AG04450 (cell line): ENCODE results near the gene KRTAP4-8. TPM values are rescaled to one million over a fixed set of nuclear protein-coding genes. Genes with fewer than 3 reads are reported as not detected.
"Not testable (repeated sequence)": the region's sequence is repeated elsewhere in the genome, so short reads cannot be mapped to it uniquely, and the experiment has no call there.

Experiments
- CTCF ChIA-PET: fragments of 300-600, 350-600 bp; formaldehyde crosslinking; extraction: SDS; loops from one replicate; lab custom pipeline; 2022; ENCODE audit warnings: antibody characterized with exemption, inconsistent platforms; lab: Charles Lee
- POLR2A ChIA-PET: fragments of 350-600 bp; formaldehyde crosslinking; extraction: SDS; loops from one replicate; lab custom pipeline; 2021; ENCODE audit warnings: antibody characterized with exemption, inconsistent platforms; lab: Yijun Ruan, JAX
- DNase-seq: peaks from one replicate; pipeline ENCODE4 v3.0.0-alpha.2; 2011; ENCODE audit warnings: low read depth, low spot score
- H3K27ac ChIP-seq: one replicate; pipeline ENCODE4 v1.5.1; 2012; ENCODE audit warnings: low read depth, low read length, control low read depth
- H3K27me3 ChIP-seq: one replicate; pipeline ENCODE4 v1.6.0; 2012; ENCODE audit warnings: low read length; ENCODE audit not compliant: control insufficient read depth, insufficient read depth
- H3K4me3 ChIP-seq: 2 replicates; pipeline ENCODE4 v1.5.1; 2011; ENCODE audit warnings: mild to moderate bottlenecking, low read depth, low read length, control low read depth
- H3K9me3 ChIP-seq: 2 replicates; pipeline ENCODE4 v1.5.1; 2012; ENCODE audit warnings: low read length; ENCODE audit not compliant: control insufficient read depth, insufficient read depth
- CTCF ChIP-seq: IDR thresholded peaks from 2 replicates; pipeline ENCODE4 v1.5.1; 2011; ENCODE audit warnings: low read depth, low read length, control low read depth, inconsistent platforms
- polyA plus RNA-seq: library from polyadenylated mRNA; depleted of rRNA; stranded (reverse); fragments of >200 nt; gene quantifications from 2 replicates; pipeline ENCODE4 v1.2.3, GENCODE V29; 2011

The KRTAP4-8 gene
- polyA plus RNA-seq, 1 experiment = not detected

GRCh38 chr17:41125064-41125463 lies 27.1 kb upstream of the KRTAP4-8 start:
- POLR2A ChIA-PET = no interaction called here

GRCh38 chr17:41123991-41124371 lies 26.0 kb upstream of the KRTAP4-8 start, which contains the start of gene KRTAP4-12:
KRTAP4-12 (minus strand) TSS chr17:41124182; CDS start chr17:41124122, 60 bp downstream.
- H3K27me3 ChIP-seq, DNase-seq, H3K27ac ChIP-seq, POLR2A ChIA-PET, H3K9me3 ChIP-seq, H3K4me3 ChIP-seq: not testable (repeated sequence)
- CTCF ChIA-PET = interaction anchor here (1.2 kb wide), 1 partner anchor 425 kb away, joined by 6 read pairs; no protein-coding TSS in a partner anchor

More at GRCh38 chr17:41125064-41125463, 27.1 kb upstream of the KRTAP4-8 start:
- H3K4me3 ChIP-seq = no peak overlapping the region
- TF ChIP-seq CTCF = no peak
- H3K27me3 ChIP-seq = no peaks in the 10 kb centered on the region
- no peak for DNase-seq
- H3K9me3 ChIP-seq = no peaks in the 10 kb centered on the region
- H3K27ac ChIP-seq = no peak overlapping the region
- CTCF ChIA-PET = interaction anchor here (1.2 kb wide), 1 partner anchor 424 kb away, joined by 6 read pairs; no protein-coding TSS in a partner anchor

GRCh38 chr17:41123292-41123990 lies 25.5 kb upstream of the KRTAP4-8 start:
- DNase-seq, POLR2A ChIA-PET, H3K27me3 ChIP-seq, H3K4me3 ChIP-seq, CTCF ChIA-PET, H3K27ac ChIP-seq, H3K9me3 ChIP-seq: not testable (repeated sequence)

GRCh38 chr17:41121742-41122141 lies 23.8 kb upstream of the KRTAP4-8 start:
- no peaks in the 10 kb centered on the region for H3K27me3 ChIP-seq
- H3K4me3 ChIP-seq = no peak overlapping the region
- no peak overlapping the region for H3K27ac ChIP-seq
- DNase-seq = no peak
- TF ChIP-seq CTCF = no peak
- no peaks in the 10 kb centered on the region for H3K9me3 ChIP-seq
- ChIA-PET CTCF (no interaction called here), POLR2A (no interaction called here)

- H3K9me3 ChIP-seq, H3K27ac ChIP-seq, POLR2A ChIA-PET, DNase-seq, H3K27me3 ChIP-seq, H3K4me3 ChIP-seq, CTCF ChIA-PET: not testable (repeated sequence)
These were observed 22.1 kb upstream of the KRTAP4-8 start for GRCh38 chr17:41119696-41120690.

GRCh38 chr17:41118721-41119120 lies 20.8 kb upstream of the KRTAP4-8 start:
- Histone ChIP-seq H3K27me3 (no peaks in the 10 kb centered on the region), H3K27ac (no peak overlapping the region), H3K4me3 (no peak overlapping the region), H3K9me3 (no peaks in the 10 kb centered on the region)
- TF ChIP-seq CTCF = no peak
- ChIA-PET CTCF (no interaction called here), POLR2A (no interaction called here)
- DNase-seq = no peak

- POLR2A ChIA-PET, H3K27me3 ChIP-seq, H3K27ac ChIP-seq, H3K4me3 ChIP-seq, CTCF ChIA-PET, DNase-seq, H3K9me3 ChIP-seq: not testable (repeated sequence)
These were observed 20.0 kb upstream of the KRTAP4-8 start, which contains the start of gene KRTAP4-11 for GRCh38 chr17:41117846-41118386. KRTAP4-11 (minus strand) TSS chr17:41118373; CDS start chr17:41118315, 58 bp downstream.
